Measurements from ENCODE around the gene ARHGAP21. TPM values are rescaled to one million over a fixed set of nuclear protein-coding genes. Genes with fewer than 3 reads are reported as not detected.
"Not testable (repeated sequence)": the region's sequence is repeated elsewhere in the genome, so short reads cannot be mapped to it uniquely, and the experiment has no call there.

Gene ARHGAP21
- total RNA-seq, 3 donors from 2014 or later (not counting 1 experiment from before 2014, with no cell fraction given): 30.9 to 45.8 (median 34.7) TPM

- H3K27me3 ChIP-seq (ENCODE audit: control insufficient read depth, insufficient read depth, low read length): no peaks in the 10 kb centered on the region
- intact Hi-C loops (cut with micrococcal nuclease): no loop called here
- no peak for ATAC-seq
- Mint-ChIP-seq H3K4me1 (peaks cover 9 to 12% of the 10 kb centered on the region in 2 donors), H3K36me3 (no peaks in the 10 kb centered on the region), H3K4me3 (peak overlapping the region; percentile 14), H3K9me3 (no peaks in the 10 kb centered on the region), H3K27ac (peak overlapping the region; percentile 1 to 17), H3K27me3 (ENCODE audit: low read depth in 2 of 2) (no peaks in the 10 kb centered on the region)
- WGBS (ENCODE audit: insufficient coverage): 80% methylated on average over 2 of the region's 2 CpGs
- TF ChIP-seq, protein P1, sequence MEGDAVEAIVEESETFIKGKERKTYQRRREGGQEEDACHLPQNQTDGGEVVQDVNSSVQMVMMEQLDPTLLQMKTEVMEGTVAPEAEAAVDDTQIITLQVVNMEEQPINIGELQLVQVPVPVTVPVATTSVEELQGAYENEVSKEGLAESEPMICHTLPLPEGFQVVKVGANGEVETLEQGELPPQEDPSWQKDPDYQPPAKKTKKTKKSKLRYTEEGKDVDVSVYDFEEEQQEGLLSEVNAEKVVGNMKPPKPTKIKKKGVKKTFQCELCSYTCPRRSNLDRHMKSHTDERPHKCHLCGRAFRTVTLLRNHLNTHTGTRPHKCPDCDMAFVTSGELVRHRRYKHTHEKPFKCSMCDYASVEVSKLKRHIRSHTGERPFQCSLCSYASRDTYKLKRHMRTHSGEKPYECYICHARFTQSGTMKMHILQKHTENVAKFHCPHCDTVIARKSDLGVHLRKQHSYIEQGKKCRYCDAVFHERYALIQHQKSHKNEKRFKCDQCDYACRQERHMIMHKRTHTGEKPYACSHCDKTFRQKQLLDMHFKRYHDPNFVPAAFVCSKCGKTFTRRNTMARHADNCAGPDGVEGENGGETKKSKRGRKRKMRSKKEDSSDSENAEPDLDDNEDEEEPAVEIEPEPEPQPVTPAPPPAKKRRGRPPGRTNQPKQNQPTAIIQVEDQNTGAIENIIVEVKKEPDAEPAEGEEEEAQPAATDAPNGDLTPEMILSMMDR (IDR thresholded peaks at IDR 0.05): no peak
- H3K9me3 ChIP-seq (ENCODE audit: control insufficient read depth, insufficient read depth, low read length): no peaks in the 10 kb centered on the region
- no peak overlapping the region for H3K27ac ChIP-seq (ENCODE audit: low read length)
- no peaks in the 10 kb centered on the region for H3K36me3 ChIP-seq (ENCODE audit: control insufficient read depth, insufficient read depth, low read length)
- no peak for DNase-seq
- peaks cover 2% of the 10 kb centered on the region for H3K4me1 ChIP-seq (ENCODE audit: control insufficient read depth, insufficient read depth, low read length)
- H3K4me3 ChIP-seq (ENCODE audit: low read length): no peak overlapping the region
These were observed 100.3 kb downstream of the ARHGAP21 start for GRCh38 chr10:24623383-24623782.

- no peaks in the 10 kb centered on the region for H3K9me3 Mint-ChIP-seq
- peaks cover 9 to 12% of the 10 kb centered on the region in 2 donors for H3K4me1 Mint-ChIP-seq
- TF ChIP-seq, protein P1 (IDR thresholded peaks at IDR 0.05): no peak
- intact Hi-C loops (cut with micrococcal nuclease): no loop called here
- Histone ChIP-seq H3K9me3 (ENCODE audit: control insufficient read depth, insufficient read depth, low read length) (no peaks in the 10 kb centered on the region), H3K27me3 (ENCODE audit: control insufficient read depth, insufficient read depth, low read length) (no peaks in the 10 kb centered on the region), H3K4me1 (ENCODE audit: control insufficient read depth, insufficient read depth, low read length) (peaks cover 2% of the 10 kb centered on the region), H3K4me3 (ENCODE audit: low read length) (no peak overlapping the region), H3K27ac (ENCODE audit: low read length) (no peak overlapping the region), H3K36me3 (ENCODE audit: control insufficient read depth, insufficient read depth, low read length) (no peaks in the 10 kb centered on the region)
- DNase-seq (peak in 1 of 2 donors; percentile 71), ATAC-seq (no peak)
- peak overlapping the region; percentile 1 to 17 for H3K27ac Mint-ChIP-seq
- H3K4me3 Mint-ChIP-seq: peak overlapping the region; percentile 14
- 21% methylated on average over 3 of the region's 4 CpGs for WGBS (ENCODE audit: insufficient coverage)
- no peaks in the 10 kb centered on the region for H3K36me3 Mint-ChIP-seq
- no peaks in the 10 kb centered on the region for H3K27me3 Mint-ChIP-seq (ENCODE audit: low read depth in 2 of 2)
These were observed 100.8 kb downstream of the ARHGAP21 start for GRCh38 chr10:24622781-24623301.

DNA sequence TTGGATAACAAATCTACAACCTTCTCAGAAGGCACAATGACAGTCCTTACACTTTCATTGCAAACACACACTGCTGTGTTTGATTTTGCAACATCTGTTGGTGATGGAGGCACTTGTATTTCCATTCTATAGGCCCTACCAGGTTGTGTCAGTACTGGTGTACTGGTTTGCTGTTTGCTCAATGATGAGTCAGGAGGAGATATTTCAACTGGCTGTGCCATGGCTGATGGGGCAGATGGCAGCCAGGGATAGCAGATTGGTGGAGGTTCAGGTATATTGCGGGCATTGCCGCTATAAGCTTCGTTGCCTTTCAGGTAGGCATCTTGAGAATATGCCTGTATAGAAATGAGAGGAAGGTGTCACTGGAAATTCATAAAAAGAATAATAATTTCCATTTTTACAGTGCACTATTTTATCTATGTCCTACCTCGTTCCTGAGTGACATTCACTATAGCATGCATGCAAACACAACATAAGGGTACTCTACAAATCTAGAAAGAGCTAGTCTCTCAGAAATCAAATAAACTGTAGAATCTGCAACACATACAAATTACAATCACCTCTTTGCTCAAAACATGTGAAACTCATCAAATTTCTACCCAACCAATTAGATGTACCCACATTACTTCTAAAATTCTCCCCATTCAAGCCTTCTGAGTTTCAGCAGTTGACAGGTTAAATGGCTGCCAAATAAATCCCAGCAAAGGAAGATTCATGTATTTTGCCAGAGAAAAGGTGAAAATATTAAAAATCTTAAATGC is 102.5 kb downstream of the ARHGAP21 start:
- H3K36me3 ChIP-seq (ENCODE audit: control insufficient read depth, insufficient read depth, low read length); H3K4me3 ChIP-seq (ENCODE audit: low read length); H3K27me3 Mint-ChIP-seq (ENCODE audit: low read depth in 2 of 2); ATAC-seq; H3K27ac ChIP-seq (ENCODE audit: low read length); H3K9me3 ChIP-seq (ENCODE audit: control insufficient read depth, insufficient read depth, low read length); H3K9me3 Mint-ChIP-seq; intact Hi-C loops (cut with micrococcal nuclease); H3K27me3 ChIP-seq (ENCODE audit: control insufficient read depth, insufficient read depth, low read length); DNase-seq; H3K4me3 Mint-ChIP-seq; H3K4me1 ChIP-seq (ENCODE audit: control insufficient read depth, insufficient read depth, low read length); H3K27ac Mint-ChIP-seq; H3K36me3 Mint-ChIP-seq: not testable (repeated sequence)
- H3K4me1 Mint-ChIP-seq: peaks cover 9 to 12% of the 10 kb centered on the region in 2 donors
- WGBS (ENCODE audit: insufficient coverage): 96% methylated on average over 1 of the region's 4 CpGs

DNA sequence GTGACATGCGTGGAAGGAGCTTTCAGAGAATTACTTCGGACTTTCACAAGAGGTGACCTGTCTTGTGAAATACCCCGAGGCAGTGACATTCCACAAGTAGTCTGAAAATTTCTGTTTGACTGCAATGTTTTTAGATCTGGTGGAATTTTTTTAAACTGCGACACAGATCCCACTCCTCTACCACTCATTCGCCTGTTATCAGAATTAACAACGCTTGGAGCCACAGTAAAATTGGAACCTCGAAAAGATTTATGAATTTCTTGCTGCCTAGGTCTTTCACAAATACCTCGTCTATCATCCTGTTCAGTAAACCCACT is 103.7 kb downstream of the ARHGAP21 start:
- not testable (repeated sequence) for DNase-seq; H3K4me1 ChIP-seq (ENCODE audit: control insufficient read depth, insufficient read depth, low read length)

DNA sequence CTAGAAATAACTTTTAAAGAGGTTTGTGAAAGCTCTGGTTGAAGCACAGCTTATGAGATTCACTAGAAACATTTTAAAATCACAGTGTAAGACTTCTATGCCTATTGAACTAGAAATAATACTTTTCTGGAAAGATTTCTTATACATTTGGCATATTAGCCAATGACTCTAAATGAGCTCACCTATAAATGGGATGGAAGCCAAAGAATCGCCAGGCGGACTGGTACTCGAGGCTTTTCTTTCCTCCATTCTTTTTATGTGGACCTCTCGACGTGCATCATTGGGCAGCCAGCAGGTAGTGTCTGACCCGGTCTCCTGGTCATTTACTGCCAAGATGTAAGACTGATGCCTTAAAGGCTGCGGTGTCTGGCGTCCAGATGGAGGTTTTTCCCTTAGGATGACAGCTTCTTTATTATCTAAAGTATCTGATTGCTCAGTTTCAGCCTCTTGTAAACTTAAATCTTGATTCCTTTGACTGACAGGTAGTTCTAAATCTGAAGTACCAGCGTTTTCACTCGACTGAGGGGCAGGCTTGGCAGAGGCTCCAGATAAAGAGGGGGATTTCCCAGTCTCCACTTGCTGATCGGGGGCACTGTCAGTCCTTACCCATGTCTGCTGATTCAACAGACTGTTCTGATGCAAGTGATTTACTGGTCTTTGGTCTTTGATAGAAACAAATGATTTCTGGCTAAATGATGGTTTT is 104.2 kb downstream of the ARHGAP21 start:
- intact Hi-C loops (cut with micrococcal nuclease); H3K27ac Mint-ChIP-seq; H3K9me3 ChIP-seq (ENCODE audit: control insufficient read depth, insufficient read depth, low read length); H3K4me1 ChIP-seq (ENCODE audit: control insufficient read depth, insufficient read depth, low read length); H3K36me3 Mint-ChIP-seq; H3K27me3 ChIP-seq (ENCODE audit: control insufficient read depth, insufficient read depth, low read length); H3K4me3 Mint-ChIP-seq; ATAC-seq; H3K36me3 ChIP-seq (ENCODE audit: control insufficient read depth, insufficient read depth, low read length); H3K9me3 Mint-ChIP-seq; H3K27me3 Mint-ChIP-seq (ENCODE audit: low read depth in 2 of 2); H3K4me3 ChIP-seq (ENCODE audit: low read length); H3K27ac ChIP-seq (ENCODE audit: low read length): not testable (repeated sequence)
- peaks cover 9 to 12% of the 10 kb centered on the region in 2 donors for H3K4me1 Mint-ChIP-seq
- peak in 1 of 2 donors; percentile 28 for DNase-seq
- 87% methylated on average over 10 of the region's 11 CpGs for WGBS (ENCODE audit: insufficient coverage)

More for the DNA sequence above, 103.7 kb downstream of the ARHGAP21 start:
- H3K27ac Mint-ChIP-seq; H3K4me3 ChIP-seq (ENCODE audit: low read length); ATAC-seq; H3K36me3 ChIP-seq (ENCODE audit: control insufficient read depth, insufficient read depth, low read length); H3K27me3 Mint-ChIP-seq (ENCODE audit: low read depth in 2 of 2); intact Hi-C loops (cut with micrococcal nuclease); H3K9me3 Mint-ChIP-seq; H3K9me3 ChIP-seq (ENCODE audit: control insufficient read depth, insufficient read depth, low read length); H3K27ac ChIP-seq (ENCODE audit: low read length); H3K27me3 ChIP-seq (ENCODE audit: control insufficient read depth, insufficient read depth, low read length); H3K36me3 Mint-ChIP-seq; H3K4me3 Mint-ChIP-seq: not testable (repeated sequence)
- WGBS (ENCODE audit: insufficient coverage): no CpG with 5 or more reads among the region's 8 CpGs
- peaks cover 9 to 12% of the 10 kb centered on the region in 2 donors for H3K4me1 Mint-ChIP-seq

All from natural killer cell (primary cell).